K562 (cell line): ENCODE data around the gene IQGAP3. TPM values are rescaled to one million over a fixed set of nuclear protein-coding genes. Genes with fewer than 3 reads are reported as not detected.

ENCODE experiments used
- ASH1L ChIP-seq: fragments of 450-650 bp; IDR thresholded peaks from 2 replicates; pipeline ENCODE4 v1.6.1; 2018; ENCODE audit warnings: borderline replicate concordance, mild to moderate bottlenecking, low read depth; ENCODE audit not compliant: partially characterized antibody
- BCOR ChIP-seq: fragments of 450-650 bp; IDR thresholded peaks from 2 replicates; pipeline ENCODE4 v1.6.1; 2016
- DNMT1 ChIP-seq: fragments of 450-650 bp; IDR thresholded peaks from 2 replicates; pipeline ENCODE4 v1.6.1; 2016; ENCODE audit warnings: antibody characterized with exemption, mild to moderate bottlenecking
- ETV5 ChIP-seq: sonication (generic); formaldehyde crosslinking; IDR thresholded peaks from 2 replicates; pipeline ENCODE4 v1.4.0; 2020; ENCODE audit warnings: low read depth, mild to moderate bottlenecking, missing genetic modification reagents
- HNRNPK ChIP-seq: fragments of 200-400 bp; formaldehyde crosslinking; IDR thresholded peaks from one replicate; pipeline ENCODE4 v1.6.1; 2018; ENCODE audit warnings: mild to moderate bottlenecking, low read depth, low read length; ENCODE audit not compliant: poor library complexity, severe bottlenecking
- OTX1 ChIP-seq: fragments of 450-650 bp; formaldehyde crosslinking; IDR thresholded peaks from 2 replicates; pipeline ENCODE4 v1.4.0; 2022; ENCODE audit warnings: mild to moderate bottlenecking
- PTTG1 ChIP-seq: fragments of 450-650 bp; IDR thresholded peaks from 2 replicates; pipeline ENCODE4 v1.6.1; 2016; ENCODE audit warnings: low read depth, mild to moderate bottlenecking, missing genetic modification characterization, missing compliant biosample characterization
- RBM14 ChIP-seq: fragments of 200-400 bp; formaldehyde crosslinking; IDR thresholded peaks from 2 replicates; pipeline ENCODE4 v1.6.1; 2018; ENCODE audit warnings: low read depth, mild to moderate bottlenecking, low read length, moderate library complexity, borderline replicate concordance; ENCODE audit not compliant: insufficient read depth
- RBM34 ChIP-seq: fragments of 200-400 bp; formaldehyde crosslinking; IDR thresholded peaks from 2 replicates; pipeline ENCODE4 v1.6.1; 2018; ENCODE audit warnings: low read length, borderline replicate concordance; ENCODE audit not compliant: insufficient read depth
- TRIM28 ChIP-seq: fragments of 450-650 bp; IDR thresholded peaks from 2 replicates; pipeline ENCODE4 v1.6.1; 2017
- ZBED1 ChIP-seq: IDR thresholded peaks from 2 replicates; pipeline ENCODE4 v1.6.1; 2014
- ZFPM2 ChIP-seq: fragments of 250-450 bp; sonication (Bioruptor Pico); IDR thresholded peaks from 2 replicates; pipeline ENCODE4 v1.5.1; 2022; ENCODE audit warnings: mild to moderate bottlenecking
- ZNF174 ChIP-seq: fragments of 250-450 bp; sonication (Bioruptor Pico); IDR thresholded peaks from 2 replicates; pipeline ENCODE4 v1.4.0; 2020; ENCODE audit warnings: mild to moderate bottlenecking
- ZNF408 ChIP-seq: fragments of 250-450 bp; sonication (Bioruptor Pico); IDR thresholded peaks from 2 replicates; pipeline ENCODE4 v1.4.0; 2020; ENCODE audit warnings: low read depth, mild to moderate bottlenecking, moderate library complexity
- ZNF75A ChIP-seq: fragments of 450-650 bp; formaldehyde crosslinking; IDR thresholded peaks from 2 replicates; pipeline ENCODE4 v1.4.0; 2020; ENCODE audit warnings: mild to moderate bottlenecking
- polyA plus RNA-seq, 8 experiments: library from polyadenylated mRNA; depleted of rRNA in 4 of 8; stranded (reverse) in 5 of 8; unstranded in 3 of 8; fragments of >200 nt; fragmentation: Nextera tagmentation in 2 of 8; fragmentation: Illumina TruSeq in 1 of 8; extraction: Ambion mirVana in 2 of 8; extraction: Trizol in 1 of 8; gene quantifications; 2 replicates each; pipeline versions ENCODE4 v1.2.1 to v1.2.3, GENCODE V29; 2011 to 2014; ENCODE audit warnings: inconsistent platforms in 1 of 8, missing spikeins in 1 of 8
- total RNA-seq, 7 experiments: library from RNA; depleted of rRNA in 6 of 7; stranded (reverse); fragments of >200 nt in 6 of 7; fragmentation: Illumina TruSeq in 2 of 7; extraction: Trizol in 2 of 7; gene quantifications; 2 replicates each; pipeline versions ENCODE4 v1.2.1 to v1.2.3, GENCODE V29; 2011 to 2021; ENCODE audit warnings: low replicate concordance in 1 of 7
- TF ChIP-seq, protein P1 (sequence below): fragments of 250-450 bp; sonication (Bioruptor Pico); IDR thresholded peaks from 2 replicates; pipeline ENCODE4 v1.8.0; 2022; ENCODE audit warnings: inconsistent platforms
- TF ChIP-seq, protein P2 (sequence below): sonication (generic); formaldehyde crosslinking; IDR thresholded peaks from 2 replicates; pipeline ENCODE4 v1.5.0; 2020; ENCODE audit warnings: missing genetic modification reagents
- TF ChIP-seq, protein P3 (sequence below): sonication (generic); formaldehyde crosslinking; IDR thresholded peaks from 2 replicates; pipeline ENCODE4 v1.8.0; 2022; ENCODE audit warnings: mild to moderate bottlenecking, missing genetic modification reagents

Gene IQGAP3
- total and polyA plus RNA-seq, 9 of the 15 experiments (the other 6 are each of a cell fraction or from before 2014, with no cell fraction given), result 1.4 to 16.6 (median 11.9) TPM

DNA sequence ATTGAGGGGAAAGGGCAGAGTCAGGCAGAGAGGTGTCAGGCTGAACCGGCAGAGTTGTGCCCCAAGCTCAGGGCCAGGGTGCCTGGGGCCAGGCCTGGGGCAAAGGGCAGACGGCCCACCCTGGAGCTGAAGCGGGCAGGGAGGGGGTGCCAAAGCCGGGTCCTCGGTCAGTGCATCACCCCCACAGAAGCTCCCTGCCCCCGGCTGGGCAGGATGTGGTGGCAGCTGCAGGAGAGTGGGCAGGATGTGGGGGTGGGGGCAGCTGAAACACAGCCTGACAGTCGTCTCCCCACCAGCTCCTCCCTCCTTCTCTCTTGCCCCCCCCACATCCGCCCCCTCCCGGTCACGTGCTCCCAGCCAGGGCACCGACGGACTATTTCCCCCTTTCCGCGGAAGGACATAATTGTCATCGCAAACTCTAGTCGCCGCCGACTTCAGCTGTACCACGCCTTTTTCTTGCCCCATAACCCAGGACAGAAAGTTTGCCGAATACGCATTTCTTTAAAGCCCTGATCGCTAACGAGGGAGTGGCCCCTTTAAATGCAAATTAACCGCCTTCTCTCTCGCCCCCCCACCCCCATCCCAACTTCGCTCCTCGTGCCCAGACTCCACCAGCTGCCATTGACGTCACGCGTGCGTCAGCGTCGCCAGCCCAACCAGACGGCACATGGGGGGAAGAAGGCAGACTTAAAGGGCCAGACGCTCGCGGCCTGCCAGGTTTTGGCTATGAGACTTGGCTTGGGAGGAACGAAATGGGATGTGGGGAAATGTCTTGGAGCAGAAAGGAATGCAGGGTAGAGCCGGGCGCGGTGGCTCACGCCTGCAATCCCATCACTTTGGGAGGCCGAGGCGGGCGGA lies 67.3 kb downstream of the IQGAP3 start (continued):
- TF ChIP-seq, protein P1, sequence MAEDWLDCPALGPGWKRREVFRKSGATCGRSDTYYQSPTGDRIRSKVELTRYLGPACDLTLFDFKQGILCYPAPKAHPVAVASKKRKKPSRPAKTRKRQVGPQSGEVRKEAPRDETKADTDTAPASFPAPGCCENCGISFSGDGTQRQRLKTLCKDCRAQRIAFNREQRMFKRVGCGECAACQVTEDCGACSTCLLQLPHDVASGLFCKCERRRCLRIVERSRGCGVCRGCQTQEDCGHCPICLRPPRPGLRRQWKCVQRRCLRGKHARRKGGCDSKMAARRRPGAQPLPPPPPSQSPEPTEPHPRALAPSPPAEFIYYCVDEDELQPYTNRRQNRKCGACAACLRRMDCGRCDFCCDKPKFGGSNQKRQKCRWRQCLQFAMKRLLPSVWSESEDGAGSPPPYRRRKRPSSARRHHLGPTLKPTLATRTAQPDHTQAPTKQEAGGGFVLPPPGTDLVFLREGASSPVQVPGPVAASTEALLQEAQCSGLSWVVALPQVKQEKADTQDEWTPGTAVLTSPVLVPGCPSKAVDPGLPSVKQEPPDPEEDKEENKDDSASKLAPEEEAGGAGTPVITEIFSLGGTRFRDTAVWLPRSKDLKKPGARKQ (CRISPR knock-in tag), result no peak
- peak; percentile 95 for TF ChIP-seq BCOR
- peak; percentile 43 for TF ChIP-seq ASH1L
- peak; percentile 75; the same call in 1 of the 2 replicates for TF ChIP-seq ETV5 (CRISPR knock-in tag)
- no peak for TF ChIP-seq RBM14
- TF ChIP-seq DNMT1, result no peak
- no peak for TF ChIP-seq OTX1 (CRISPR knock-in tag)
- TF ChIP-seq TRIM28, result peak; percentile 39; the same call in 1 of the 2 replicates
- TF ChIP-seq HNRNPK, result no peak
- TF ChIP-seq, protein P2, sequence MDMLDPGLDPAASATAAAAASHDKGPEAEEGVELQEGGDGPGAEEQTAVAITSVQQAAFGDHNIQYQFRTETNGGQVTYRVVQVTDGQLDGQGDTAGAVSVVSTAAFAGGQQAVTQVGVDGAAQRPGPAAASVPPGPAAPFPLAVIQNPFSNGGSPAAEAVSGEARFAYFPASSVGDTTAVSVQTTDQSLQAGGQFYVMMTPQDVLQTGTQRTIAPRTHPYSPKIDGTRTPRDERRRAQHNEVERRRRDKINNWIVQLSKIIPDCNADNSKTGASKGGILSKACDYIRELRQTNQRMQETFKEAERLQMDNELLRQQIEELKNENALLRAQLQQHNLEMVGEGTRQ (CRISPR knock-in tag), result peak; percentile 88
- TF ChIP-seq, protein P3, sequence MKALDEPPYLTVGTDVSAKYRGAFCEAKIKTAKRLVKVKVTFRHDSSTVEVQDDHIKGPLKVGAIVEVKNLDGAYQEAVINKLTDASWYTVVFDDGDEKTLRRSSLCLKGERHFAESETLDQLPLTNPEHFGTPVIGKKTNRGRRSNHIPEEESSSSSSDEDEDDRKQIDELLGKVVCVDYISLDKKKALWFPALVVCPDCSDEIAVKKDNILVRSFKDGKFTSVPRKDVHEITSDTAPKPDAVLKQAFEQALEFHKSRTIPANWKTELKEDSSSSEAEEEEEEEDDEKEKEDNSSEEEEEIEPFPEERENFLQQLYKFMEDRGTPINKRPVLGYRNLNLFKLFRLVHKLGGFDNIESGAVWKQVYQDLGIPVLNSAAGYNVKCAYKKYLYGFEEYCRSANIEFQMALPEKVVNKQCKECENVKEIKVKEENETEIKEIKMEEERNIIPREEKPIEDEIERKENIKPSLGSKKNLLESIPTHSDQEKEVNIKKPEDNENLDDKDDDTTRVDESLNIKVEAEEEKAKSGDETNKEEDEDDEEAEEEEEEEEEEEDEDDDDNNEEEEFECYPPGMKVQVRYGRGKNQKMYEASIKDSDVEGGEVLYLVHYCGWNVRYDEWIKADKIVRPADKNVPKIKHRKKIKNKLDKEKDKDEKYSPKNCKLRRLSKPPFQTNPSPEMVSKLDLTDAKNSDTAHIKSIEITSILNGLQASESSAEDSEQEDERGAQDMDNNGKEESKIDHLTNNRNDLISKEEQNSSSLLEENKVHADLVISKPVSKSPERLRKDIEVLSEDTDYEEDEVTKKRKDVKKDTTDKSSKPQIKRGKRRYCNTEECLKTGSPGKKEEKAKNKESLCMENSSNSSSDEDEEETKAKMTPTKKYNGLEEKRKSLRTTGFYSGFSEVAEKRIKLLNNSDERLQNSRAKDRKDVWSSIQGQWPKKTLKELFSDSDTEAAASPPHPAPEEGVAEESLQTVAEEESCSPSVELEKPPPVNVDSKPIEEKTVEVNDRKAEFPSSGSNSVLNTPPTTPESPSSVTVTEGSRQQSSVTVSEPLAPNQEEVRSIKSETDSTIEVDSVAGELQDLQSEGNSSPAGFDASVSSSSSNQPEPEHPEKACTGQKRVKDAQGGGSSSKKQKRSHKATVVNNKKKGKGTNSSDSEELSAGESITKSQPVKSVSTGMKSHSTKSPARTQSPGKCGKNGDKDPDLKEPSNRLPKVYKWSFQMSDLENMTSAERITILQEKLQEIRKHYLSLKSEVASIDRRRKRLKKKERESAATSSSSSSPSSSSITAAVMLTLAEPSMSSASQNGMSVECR (CRISPR knock-in tag), result peak; percentile 81
- no peak for TF ChIP-seq ZNF408 (CRISPR knock-in tag)
- TF ChIP-seq RBM34, result no peak
- TF ChIP-seq ZBED1, result no peak
- no peak for TF ChIP-seq ZFPM2
- no peak for TF ChIP-seq ZNF75A (CRISPR knock-in tag)
- no peak for TF ChIP-seq PTTG1 (tag)
- TF ChIP-seq ZNF174 (CRISPR knock-in tag), result no peak
